ENCODE data around the gene NSUN2.
A peak's percentile ranks its signal among the peaks of the same experiment; 100 is the strongest.
"Not testable (repeated sequence)": the region's sequence is repeated elsewhere in the genome, so short reads cannot be mapped to it uniquely, and the experiment has no call there.

NSUN2 gene

GRCh38 chr5:6632888-6633468 lies at the start of gene NSUN2, which contains the start of gene SRD5A1:
Gene NSUN2, minus strand, starts transcription at chr5:6633044. Its CDS starts 65 bp downstream, at chr5:6632979.
Gene SRD5A1, plus strand, starts transcription at chr5:6633440. Its CDS starts 137 bp downstream, at chr5:6633577.
- DNase-seq (ENCODE audit: low spot score), result peak; percentile 93

GRCh38 chr5:6682239-6682638 lies 49.4 kb upstream of the NSUN2 start:
- DNase-seq (ENCODE audit: low spot score), result no peak

DNA sequence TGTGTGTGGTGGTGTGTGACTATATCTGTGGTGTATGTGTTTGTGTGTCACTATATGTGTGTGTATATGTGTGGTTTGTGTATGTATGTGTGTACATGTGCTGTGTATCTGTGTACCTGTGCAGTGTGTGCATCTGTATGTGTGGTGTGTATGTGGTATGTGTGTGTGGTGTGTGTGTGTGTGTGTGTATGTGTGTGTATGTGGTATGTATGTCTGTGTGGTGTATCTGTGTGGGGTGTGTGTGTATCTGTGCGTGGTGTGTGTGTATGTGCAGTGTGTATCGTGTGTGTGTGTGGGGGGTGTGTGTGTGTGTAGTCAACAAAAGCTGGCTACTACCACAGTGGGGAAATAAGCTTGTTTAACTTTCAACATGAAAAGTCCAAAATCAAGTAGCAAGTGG lies 48.8 kb upstream of the NSUN2 start:
- DNase-seq (ENCODE audit: low spot score), result no peak

- DNase-seq (ENCODE audit: low spot score), result no peak
Observed at GRCh38 chr5:6680922-6681321, 48.1 kb upstream of the NSUN2 start.

- no peak for DNase-seq (ENCODE audit: low spot score)
Observed at GRCh38 chr5:6678385-6678784, 45.5 kb upstream of the NSUN2 start.

- DNase-seq (ENCODE audit: low spot score), result no peak
Observed at GRCh38 chr5:6676702-6677101, 43.9 kb upstream of the NSUN2 start.

DNA sequence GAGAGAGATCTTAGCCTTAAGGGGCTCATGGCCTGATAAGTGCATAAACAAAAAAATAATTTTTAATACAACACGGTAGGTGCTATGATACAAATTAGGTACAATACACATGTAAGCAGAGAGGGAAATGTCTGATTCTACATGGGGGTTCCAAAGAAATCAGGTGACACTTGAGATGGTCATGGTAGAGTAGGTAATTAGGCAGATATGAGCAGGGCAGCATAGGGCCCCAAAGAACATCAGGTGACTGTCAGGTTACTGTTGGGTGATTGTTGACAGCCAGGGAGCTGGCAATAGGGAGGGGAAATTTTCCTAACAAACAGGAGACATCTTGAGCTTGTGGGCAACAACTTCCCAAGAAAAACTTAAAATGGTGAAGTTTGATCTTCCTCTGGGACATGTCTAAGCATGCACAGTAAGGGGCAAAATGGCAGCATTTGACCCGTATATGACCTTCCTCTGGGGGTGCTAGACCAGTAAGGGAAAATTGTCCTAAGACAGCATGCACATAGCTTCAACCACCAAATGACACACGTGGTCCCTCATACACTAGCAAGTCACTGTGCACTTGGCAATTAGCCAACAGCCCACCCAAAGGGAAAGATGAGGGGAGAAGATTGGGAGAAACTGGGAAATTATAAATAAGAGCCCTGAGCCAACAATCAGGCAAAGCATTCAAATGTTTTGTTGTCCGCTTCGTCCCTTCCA lies 43.1 kb upstream of the NSUN2 start:
- DNase-seq (ENCODE audit: low spot score), result no peak

GRCh38 chr5:6674886-6675285 lies 42.0 kb upstream of the NSUN2 start:
- no peak for DNase-seq (ENCODE audit: low spot score)

GRCh38 chr5:6674421-6674820 lies 41.6 kb upstream of the NSUN2 start:
- no peak for DNase-seq (ENCODE audit: low spot score)

DNA sequence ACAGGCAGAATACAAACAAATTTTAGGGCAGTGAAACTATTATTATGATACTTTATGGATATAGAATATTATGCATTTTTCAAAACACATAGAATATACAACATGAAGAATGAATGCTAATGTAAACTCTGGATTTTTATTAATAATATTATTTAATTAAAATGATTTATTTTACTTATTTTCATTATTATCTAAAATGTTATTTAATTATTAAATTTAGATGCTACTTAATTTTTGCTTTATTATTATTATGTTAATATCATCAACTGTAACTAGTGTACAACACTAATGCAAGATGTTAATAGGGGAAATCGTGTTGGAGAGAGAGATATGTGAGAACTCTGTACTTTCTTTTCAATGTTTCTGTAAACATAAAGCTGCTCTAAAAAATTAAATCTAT lies 41.1 kb upstream of the NSUN2 start:
- DNase-seq (ENCODE audit: low spot score), result no peak

- DNase-seq (ENCODE audit: low spot score), result no peak
Observed at GRCh38 chr5:6673031-6673430, 40.2 kb upstream of the NSUN2 start.

- DNase-seq (ENCODE audit: low spot score), result not testable (repeated sequence)
Observed at GRCh38 chr5:6668717-6669116, 35.9 kb upstream of the NSUN2 start.

DNA sequence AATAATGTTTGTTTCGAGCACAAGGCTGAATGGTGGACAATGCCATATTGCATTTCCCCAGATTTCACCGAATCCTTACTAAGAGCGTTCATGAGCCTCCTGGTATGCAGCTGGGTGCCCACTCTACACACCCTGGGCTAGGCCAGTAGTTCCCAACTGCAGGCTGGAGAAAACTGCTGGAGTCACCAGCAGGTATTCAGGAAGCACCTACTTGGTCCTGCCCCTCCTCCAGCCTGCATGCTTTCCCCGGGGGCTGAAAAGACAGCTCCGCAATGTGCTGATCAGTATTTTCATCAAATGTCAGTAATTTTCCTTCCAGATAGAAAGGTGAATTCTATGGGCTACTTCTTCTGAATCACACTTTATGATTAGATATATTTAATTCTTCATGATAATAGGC lies 34.8 kb upstream of the NSUN2 start:
- DNase-seq (ENCODE audit: low spot score), result no peak

- DNase-seq (ENCODE audit: low spot score), result no peak
Observed at GRCh38 chr5:6666762-6667161, 33.9 kb upstream of the NSUN2 start.

DNA sequence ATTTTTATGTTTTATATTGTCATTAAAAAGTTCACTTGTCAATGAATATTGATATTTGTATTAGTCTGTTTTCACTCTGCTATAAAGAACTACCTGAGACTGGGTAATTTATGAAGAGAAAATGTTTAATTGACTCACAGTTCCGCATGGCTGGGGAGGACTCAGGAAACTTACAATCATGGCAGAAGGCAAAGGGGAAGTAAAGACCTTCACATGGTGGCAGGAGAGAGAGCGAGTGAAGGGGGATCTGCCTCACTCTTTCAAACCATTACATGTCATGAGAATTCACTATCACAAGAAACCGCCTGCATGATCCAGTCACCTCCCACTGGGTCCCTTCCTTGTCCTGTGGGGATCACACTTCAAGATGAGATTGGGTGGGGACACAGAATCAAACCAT lies 27.8 kb upstream of the NSUN2 start:
- no peak for DNase-seq (ENCODE audit: low spot score)

DNA sequence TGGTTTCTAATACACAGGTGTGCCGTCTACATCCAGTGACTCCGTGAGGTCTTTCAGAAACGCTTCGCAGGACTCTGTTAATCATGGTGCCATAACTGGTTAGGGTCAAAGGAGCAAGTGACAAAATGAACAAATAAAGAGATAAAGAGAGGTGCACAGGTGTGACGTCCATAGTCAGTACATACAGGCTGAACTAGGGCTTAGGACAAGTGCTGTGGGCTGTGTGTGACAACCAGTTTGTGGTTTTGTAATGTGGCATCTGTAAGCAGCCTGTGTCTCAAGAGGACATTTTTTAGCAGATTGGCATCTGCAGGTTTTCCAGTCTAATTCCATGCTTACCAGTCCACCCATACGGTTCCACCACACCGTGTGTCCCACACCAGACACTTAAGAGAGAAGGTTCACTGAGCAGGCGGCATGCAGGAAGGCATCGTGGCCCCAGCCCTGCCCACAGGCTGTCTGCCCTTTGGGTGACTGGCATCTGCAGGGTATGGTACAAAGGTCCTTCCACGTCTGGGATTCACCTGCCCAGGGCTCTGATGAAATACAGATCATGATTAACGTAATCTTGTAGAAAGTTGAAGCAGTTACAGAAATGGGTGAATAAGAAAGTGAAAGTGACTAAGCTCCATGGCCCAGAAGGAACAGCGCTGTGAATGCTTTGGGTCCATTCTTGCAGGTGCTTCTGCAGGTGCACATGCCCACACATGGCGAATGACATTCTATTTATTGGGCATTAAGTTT lies 27.3 kb upstream of the NSUN2 start:
- DNase-seq (ENCODE audit: low spot score), result no peak

DNA sequence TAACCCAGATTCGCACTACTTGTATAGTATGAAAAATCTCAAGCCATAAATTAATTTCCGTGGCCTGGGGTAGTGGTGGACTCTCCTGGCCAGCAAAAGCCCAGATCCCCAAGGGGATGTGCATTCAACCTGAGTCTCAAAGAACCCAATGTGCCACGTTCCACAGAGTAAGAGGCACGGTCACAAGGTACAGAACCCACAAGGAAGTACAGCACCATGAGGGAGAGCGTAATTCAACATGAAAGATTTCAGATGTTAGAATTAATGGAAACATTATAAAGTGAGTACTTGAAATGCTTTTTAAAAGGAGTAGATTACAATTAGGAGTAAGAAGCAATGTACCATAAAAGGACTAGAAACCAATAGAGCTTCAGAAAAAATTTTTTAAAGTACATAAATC lies 23.8 kb upstream of the NSUN2 start:
- DNase-seq (ENCODE audit: low spot score), result no peak

DNA sequence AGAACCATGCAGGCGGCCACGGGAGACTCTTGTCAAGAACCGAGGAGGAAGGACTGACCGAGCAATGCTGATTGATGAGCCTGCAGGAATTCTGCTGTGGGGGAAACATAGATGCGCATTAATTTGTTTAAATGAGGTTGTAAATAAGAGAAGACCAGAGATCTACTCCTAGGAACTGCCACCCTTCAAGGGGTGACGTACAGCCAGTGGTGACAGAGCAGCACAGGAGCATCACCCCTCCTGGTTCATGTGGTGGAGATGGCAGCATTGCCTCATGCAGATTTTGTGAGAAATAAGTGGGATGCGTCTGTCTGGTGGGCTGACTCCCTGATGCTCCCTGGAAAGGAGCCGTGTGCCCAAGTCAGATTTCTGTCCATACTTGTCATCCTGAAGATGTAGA lies 22.6 kb upstream of the NSUN2 start:
- DNase-seq (ENCODE audit: low spot score), result no peak

GRCh38 chr5:6652025-6652424 lies 19.2 kb upstream of the NSUN2 start:
- no peak for DNase-seq (ENCODE audit: low spot score)

- no peak for DNase-seq (ENCODE audit: low spot score)
Observed at GRCh38 chr5:6649681-6650080, 16.8 kb upstream of the NSUN2 start.

GRCh38 chr5:6649186-6649585 lies 16.3 kb upstream of the NSUN2 start:
- DNase-seq (ENCODE audit: low spot score), result no peak

GRCh38 chr5:6645571-6646362 lies 12.9 kb upstream of the NSUN2 start:
- not testable (repeated sequence) for DNase-seq (ENCODE audit: low spot score)

All from putamen (tissue), 1 donor.